ENCODE data around the gene LONP2. TPM values are rescaled to one million over a fixed set of nuclear protein-coding genes. Genes with fewer than 3 reads are reported as not detected.
A peak's percentile ranks its signal among the peaks of the same experiment; 100 is the strongest.

The LONP2 gene
- total and polyA plus RNA-seq, 12 donors, result 45.3 to 89.1 (median 75.2) TPM

DNA sequence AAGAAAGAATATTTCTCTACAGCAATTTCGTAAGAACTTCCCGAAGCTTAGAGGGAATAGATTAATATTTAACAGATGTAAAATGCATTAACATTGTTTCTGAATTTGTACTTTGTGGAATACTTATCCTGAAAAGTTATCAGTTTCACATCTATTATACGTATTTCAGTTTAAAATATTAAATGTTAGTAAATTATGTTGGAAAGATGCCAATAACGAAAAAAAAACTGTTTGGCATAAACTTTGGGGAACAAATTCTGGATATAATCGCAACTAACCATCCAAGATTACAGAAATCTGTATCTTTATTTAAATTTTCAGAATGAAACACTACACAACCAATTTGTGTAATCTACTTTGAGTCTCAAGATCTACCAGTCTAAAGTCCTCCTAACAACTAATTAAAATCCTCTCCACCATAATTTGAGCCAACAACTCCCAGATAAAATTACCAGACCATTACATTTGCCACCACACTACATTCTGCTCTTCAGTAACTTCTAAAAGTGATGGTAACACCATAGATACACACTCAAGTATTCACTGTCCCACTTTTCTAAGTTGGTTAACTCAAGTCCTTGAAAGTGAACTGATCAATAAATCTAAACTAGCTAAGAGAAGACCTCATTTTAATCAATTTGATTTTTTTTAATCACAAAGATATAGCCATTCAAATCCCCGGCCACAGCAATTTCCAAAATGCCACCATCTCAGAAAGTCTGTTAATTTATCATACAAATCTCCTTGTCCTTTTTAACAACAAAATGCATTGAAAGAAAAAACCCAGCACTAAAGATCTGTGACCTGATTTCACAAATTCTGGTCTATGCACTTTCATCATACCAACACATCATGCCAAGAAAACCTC is 139.1 kb downstream of the LONP2 start:
- TF ChIP-seq, protein P1, sequence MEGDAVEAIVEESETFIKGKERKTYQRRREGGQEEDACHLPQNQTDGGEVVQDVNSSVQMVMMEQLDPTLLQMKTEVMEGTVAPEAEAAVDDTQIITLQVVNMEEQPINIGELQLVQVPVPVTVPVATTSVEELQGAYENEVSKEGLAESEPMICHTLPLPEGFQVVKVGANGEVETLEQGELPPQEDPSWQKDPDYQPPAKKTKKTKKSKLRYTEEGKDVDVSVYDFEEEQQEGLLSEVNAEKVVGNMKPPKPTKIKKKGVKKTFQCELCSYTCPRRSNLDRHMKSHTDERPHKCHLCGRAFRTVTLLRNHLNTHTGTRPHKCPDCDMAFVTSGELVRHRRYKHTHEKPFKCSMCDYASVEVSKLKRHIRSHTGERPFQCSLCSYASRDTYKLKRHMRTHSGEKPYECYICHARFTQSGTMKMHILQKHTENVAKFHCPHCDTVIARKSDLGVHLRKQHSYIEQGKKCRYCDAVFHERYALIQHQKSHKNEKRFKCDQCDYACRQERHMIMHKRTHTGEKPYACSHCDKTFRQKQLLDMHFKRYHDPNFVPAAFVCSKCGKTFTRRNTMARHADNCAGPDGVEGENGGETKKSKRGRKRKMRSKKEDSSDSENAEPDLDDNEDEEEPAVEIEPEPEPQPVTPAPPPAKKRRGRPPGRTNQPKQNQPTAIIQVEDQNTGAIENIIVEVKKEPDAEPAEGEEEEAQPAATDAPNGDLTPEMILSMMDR (IDR thresholded peaks at IDR 0.05), result no peak
- TF ChIP-seq POLR2A (IDR thresholded peaks at IDR 0.05), result no peak
- H3K27ac ChIP-seq, result peak overlapping the region; percentile 47 to 100 (median 99)
- H3K27me3 ChIP-seq, result no peaks in the 10 kb centered on the region
- intact Hi-C loops (cut with DNase I), result no loop called here
- H3K9me3 ChIP-seq (replicated peaks in 1 of 3), result no peaks in the 10 kb centered on the region
- peak overlapping the region in 3 of 4 donors; percentile 46 to 98 (median 90) for H3K4me3 ChIP-seq
- WGBS, 4 donors, result 24 to 35% (median 30%) methylated on average over 6 of the region's 6 CpGs
- H3K4me1 ChIP-seq (replicated peaks in 1 of 2), result peaks cover 41 to 48% of the 10 kb centered on the region in 2 donors
- no peaks in the 10 kb centered on the region for H3K36me3 ChIP-seq (replicated peaks in 1 of 2)
- peak in 1 of 7 donors; percentile 35 for DNase-seq

- H3K4me1 ChIP-seq (replicated peaks in 1 of 2), result peaks cover 35 to 41% of the 10 kb centered on the region in 2 donors
- WGBS, 4 donors, result 1 to 2% (median 2%) methylated on average over 12 to 15 of the region's 15 CpGs
Measured at GRCh38 chr16:48383877-48384519, 139.9 kb downstream of the LONP2 start.

DNA sequence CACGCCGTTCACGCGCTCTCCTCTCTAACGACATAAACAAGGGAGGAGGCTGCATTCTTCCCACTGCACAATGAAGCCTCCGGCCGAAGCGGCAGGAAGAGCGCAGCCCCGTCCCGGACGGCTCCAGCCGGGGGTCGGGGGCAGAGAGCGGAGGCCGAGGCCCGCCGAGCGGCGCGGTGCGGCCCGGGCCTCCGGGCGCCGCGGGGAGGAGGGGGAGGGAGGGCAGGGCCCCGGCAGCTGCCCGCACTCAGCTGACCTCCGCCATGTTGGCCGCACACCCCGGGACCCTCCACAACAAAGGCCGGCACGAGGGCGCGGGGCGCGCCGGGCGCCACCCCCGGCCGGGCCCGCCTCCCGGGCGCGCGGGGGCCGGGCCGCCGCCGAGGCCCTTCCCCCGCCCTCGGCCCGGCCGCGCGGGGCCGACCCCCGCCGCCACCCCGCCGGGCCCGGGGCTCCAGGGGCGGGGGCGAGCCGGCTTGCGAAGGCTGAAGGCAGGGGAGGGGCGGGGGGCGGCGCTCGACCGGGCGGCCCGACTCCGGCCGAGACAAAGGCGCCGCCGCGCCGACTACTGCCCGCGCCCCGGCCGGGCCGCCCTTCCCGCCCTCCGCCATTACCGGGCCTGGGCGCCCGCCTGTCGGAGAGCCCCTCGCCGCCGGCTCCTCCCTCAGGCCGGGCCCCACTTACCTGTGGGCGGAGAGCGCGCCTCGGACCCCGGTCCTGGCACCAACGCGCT is 140.6 kb downstream of the LONP2 start:
- Histone ChIP-seq H3K27me3 (no peaks in the 10 kb centered on the region), H3K4me3 (peak overlapping the region; percentile 36 to 98 (median 92)), H3K9me3 (replicated peaks in 1 of 3) (no peaks in the 10 kb centered on the region), H3K27ac (peak overlapping the region; percentile 48 to 100 (median 99)), H3K36me3 (replicated peaks in 1 of 2) (no peaks in the 10 kb centered on the region), H3K4me1 (replicated peaks in 1 of 2) (peaks cover 34 to 35% of the 10 kb centered on the region in 2 donors)
- TF ChIP-seq, protein P1 (IDR thresholded peaks at IDR 0.05), result no peak
- peak in 1 of 2 donors; percentile 46 for TF ChIP-seq POLR2A (IDR thresholded peaks at IDR 0.05)
- DNase-seq, result peak; percentile 54 to 76 (median 67)
- intact Hi-C loops (cut with DNase I), result no loop called here
- WGBS, 4 donors, result 0% methylated on average over 6 to 86 of the region's 103 CpGs

More at GRCh38 chr16:48383877-48384519, 139.9 kb downstream of the LONP2 start:
- Histone ChIP-seq H3K4me3 (peak overlapping the region; percentile 36 to 98 (median 68)), H3K9me3 (replicated peaks in 1 of 3) (no peaks in the 10 kb centered on the region), H3K27me3 (no peaks in the 10 kb centered on the region), H3K27ac (peak overlapping the region; percentile 48 to 100 (median 99)), H3K36me3 (replicated peaks in 1 of 2) (no peaks in the 10 kb centered on the region)
- no peak for TF ChIP-seq POLR2A (IDR thresholded peaks at IDR 0.05)
- TF ChIP-seq, protein P1 (IDR thresholded peaks at IDR 0.05), result no peak
- intact Hi-C loops (cut with DNase I), result no loop called here
- peak in 6 of 7 donors; percentile 23 to 56 (median 25) for DNase-seq
